Liver (tissue), 9 donors: Measurements from ENCODE around the gene TMPRSS13. TPM values are rescaled to one million over a fixed set of nuclear protein-coding genes. Genes with fewer than 3 reads are reported as not detected.
"Not testable (repeated sequence)": the region's sequence is repeated elsewhere in the genome, so short reads cannot be mapped to it uniquely, and the experiment has no call there.

ENCODE experiments used
- DNase-seq: peaks from one replicate; pipeline ENCODE4 v3.0.0-alpha.2; 2017; ENCODE audit warnings: low spot score
- H3K27ac ChIP-seq, 2 donors: one replicate each; pipeline ENCODE4 v1.7.0; 2013; ENCODE audit warnings: inconsistent platforms in 2 of 2, low read length in 2 of 2, control low read depth in 1 of 2, low read depth in 1 of 2, mild to moderate bottlenecking in 1 of 2
- H3K27me3 ChIP-seq, 4 donors: one replicate each; pipeline versions ENCODE4 v1.6.1 to v1.7.0; 2013; ENCODE audit warnings: low read length in 3 of 4, inconsistent platforms in 1 of 4, mild to moderate bottlenecking in 1 of 4, moderate library complexity in 1 of 4; ENCODE audit not compliant: control insufficient read depth in 4 of 4, insufficient read depth in 4 of 4
- H3K36me3 ChIP-seq, 4 donors: one replicate each; pipeline versions ENCODE4 v1.6.1 to v1.7.0; 2013; ENCODE audit warnings: low read length in 3 of 4, mild to moderate bottlenecking in 3 of 4, low read depth in 1 of 4, moderate library complexity in 1 of 4; ENCODE audit not compliant: control insufficient read depth in 4 of 4, insufficient read depth in 3 of 4
- H3K4me1 ChIP-seq, 4 donors: one replicate each; pipeline versions ENCODE4 v1.6.1 to v1.7.0; 2013; ENCODE audit warnings: low read length in 3 of 4, mild to moderate bottlenecking in 3 of 4, moderate library complexity in 1 of 4; ENCODE audit not compliant: control insufficient read depth in 4 of 4, insufficient read depth in 4 of 4
- H3K4me3 ChIP-seq, 3 donors: one replicate each; pipeline versions ENCODE4 v1.6.1 to v1.7.0; 2013; ENCODE audit warnings: low read length in 3 of 3, control low read depth in 1 of 3, low read depth in 1 of 3, mild to moderate bottlenecking in 1 of 3
- H3K9ac ChIP-seq, 2 donors: one replicate each; pipeline ENCODE4 v1.7.0; 2013; ENCODE audit warnings: low read length in 2 of 2, mild to moderate bottlenecking in 2 of 2, moderate library complexity in 2 of 2, control low read depth in 1 of 2, low read depth in 1 of 2
- H3K9me3 ChIP-seq, 4 donors: one replicate each; pipeline versions ENCODE4 v1.6.1 to v1.7.0; 2013; ENCODE audit warnings: low read length in 3 of 4; ENCODE audit not compliant: control insufficient read depth in 4 of 4
- ATF3 ChIP-seq: IDR thresholded peaks from 2 replicates; pipeline ENCODE4 v1.6.1; 2016; ENCODE audit warnings: antibody characterized with exemption
- CTCF ChIP-seq: fragments of 150-350 bp; IDR thresholded peaks from 2 replicates; pipeline ENCODE4 v1.5.1; 2017; ENCODE audit warnings: improper control_type of control experiment, low read depth, low read length; ENCODE audit not compliant: missing input control
- EGR1 ChIP-seq, 2 donors: IDR thresholded peaks; 2 replicates each; pipeline ENCODE4 v1.6.1; 2016 to 2018; ENCODE audit warnings: antibody characterized with exemption in 2 of 2, low read depth in 2 of 2
- FOXA1 ChIP-seq: IDR thresholded peaks from 2 replicates; pipeline ENCODE4 v1.6.1; 2016; ENCODE audit warnings: antibody characterized with exemption
- FOXA2 ChIP-seq: IDR thresholded peaks from 2 replicates; pipeline ENCODE4 v1.6.1; 2016; ENCODE audit warnings: antibody characterized with exemption
- GABPA ChIP-seq, 2 donors: IDR thresholded peaks in 1 of 2; conservative IDR thresholded peaks in 1 of 2; 2 replicates each; pipeline ENCODE4 v1.6.1; 2016; ENCODE audit warnings: antibody characterized with exemption in 2 of 2, mild to moderate bottlenecking in 1 of 2, moderate library complexity in 1 of 2
- HNF4A ChIP-seq, 2 donors: conservative IDR thresholded peaks; 2 replicates each; pipeline ENCODE4 v1.6.1; 2016; ENCODE audit warnings: antibody characterized with exemption in 2 of 2, mild to moderate bottlenecking in 2 of 2
- HNF4G ChIP-seq: IDR thresholded peaks from 2 replicates; pipeline ENCODE4 v1.6.1; 2016; ENCODE audit warnings: antibody characterized with exemption
- JUND ChIP-seq, 2 donors: IDR thresholded peaks; 2 replicates each; pipeline ENCODE4 v1.6.1; 2016; ENCODE audit warnings: antibody characterized with exemption in 2 of 2
- MAX ChIP-seq: IDR thresholded peaks from 2 replicates; pipeline ENCODE4 v1.6.1; 2016; ENCODE audit warnings: antibody characterized with exemption
- NR2F2 ChIP-seq: IDR thresholded peaks from 2 replicates; pipeline ENCODE4 v1.6.1; 2016; ENCODE audit warnings: antibody characterized with exemption
- RAD21 ChIP-seq, 2 donors: IDR thresholded peaks; 2 replicates each; pipeline ENCODE4 v1.6.1; 2016; ENCODE audit warnings: antibody characterized with exemption in 2 of 2, mild to moderate bottlenecking in 2 of 2
- REST ChIP-seq: IDR thresholded peaks from 2 replicates; pipeline ENCODE4 v1.6.1; 2016; ENCODE audit warnings: antibody characterized with exemption, mild to moderate bottlenecking
- RXRA ChIP-seq, 2 donors: IDR thresholded peaks; 2 replicates each; pipeline ENCODE4 v1.6.1; 2017 to 2018; ENCODE audit warnings: antibody characterized with exemption in 2 of 2, mild to moderate bottlenecking in 1 of 2
- SP1 ChIP-seq: IDR thresholded peaks from 2 replicates; pipeline ENCODE4 v1.6.1; 2018; ENCODE audit warnings: antibody characterized with exemption, mild to moderate bottlenecking
- TAF1 ChIP-seq: conservative IDR thresholded peaks from 2 replicates; pipeline ENCODE4 v1.6.1; 2016; ENCODE audit warnings: antibody characterized with exemption, mild to moderate bottlenecking
- YY1 ChIP-seq: IDR thresholded peaks from 2 replicates; pipeline ENCODE4 v1.6.1; 2016; ENCODE audit warnings: antibody characterized with exemption, mild to moderate bottlenecking
- ZBTB33 ChIP-seq: IDR thresholded peaks from 2 replicates; pipeline ENCODE4 v1.6.1; 2016; ENCODE audit warnings: antibody characterized with exemption
- WGBS: extraction: QIAGEN DNeasy Blood & Tissue Kit; methylation state at CpG from one replicate; pipeline ENCODE4 v1.1.7; 2013; 5-methylcytosine and 5-hydroxymethylcytosine counted together
- polyA plus RNA-seq, 2 donors: library from polyadenylated mRNA; stranded (reverse) in 1 of 2; unstranded in 1 of 2; fragments of 200-250 nt in 1 of 2; fragments of >200 nt in 1 of 2; fragmentation: Nextera tagmentation in 1 of 2; extraction: Ambion mirVana in 1 of 2; gene quantifications; one replicate each; pipeline versions ENCODE4 v1.2.1 to v1.2.3, GENCODE V29; 2013 to 2015
- total RNA-seq, 2 donors: library from RNA; depleted of rRNA; stranded (reverse); fragments of >200 nt; gene quantifications; one replicate each; pipeline ENCODE4 v1.2.3, GENCODE V29; 2014
- donor health status: healthy.
- donor health status: healthy.
- donor health status: healthy.
- donor health status: healthy.
- donor health status: healthy.

Gene TMPRSS13
- total and polyA plus RNA-seq, 4 donors = 0.11 to 0.93 (median 0.24) TPM

GRCh38 chr11:117978991-117979390 lies 49.8 kb upstream of the TMPRSS13 start:
- Histone ChIP-seq H3K4me1 (no peaks in the 10 kb centered on the region), H3K27ac (no peak overlapping the region), H3K27me3 (peaks cover 0 to 6% (median 0%) of the 10 kb centered on the region in 4 donors), H3K36me3 (no peaks in the 10 kb centered on the region), H3K4me3 (no peak overlapping the region), H3K9ac (no peak overlapping the region), H3K9me3 (peaks cover 0 to 3% (median 1%) of the 10 kb centered on the region in 4 donors)
- TF ChIP-seq YY1 (no peak), EGR1 (IDR thresholded peaks at IDR 0.05; ENCODE audit: low read depth in 2 of 2) (no peak), JUND (IDR thresholded peaks at IDR 0.05) (no peak), FOXA2 (no peak), HNF4G (no peak), ATF3 (no peak), SP1 (no peak), REST (no peak), RAD21 (IDR thresholded peaks at IDR 0.05) (no peak), GABPA (IDR thresholded peaks at IDR 0.05 in 1 of 2, conservative IDR thresholded peaks at IDR 0.05 in 1 of 2) (no peak), CTCF (no peak), RXRA (IDR thresholded peaks at IDR 0.05) (no peak), FOXA1 (no peak), MAX (no peak), ZBTB33 (no peak), TAF1 (no peak), HNF4A (conservative IDR thresholded peaks at IDR 0.05) (no peak), NR2F2 (no peak)
- DNase-seq = no peak
- 78% methylated on average over 4 of the region's 4 CpGs for WGBS

GRCh38 chr11:117978291-117978910 lies 49.2 kb upstream of the TMPRSS13 start:
- not testable (repeated sequence) for DNase-seq, H3K4me1 ChIP-seq, H3K4me3 ChIP-seq, H3K9me3 ChIP-seq, H3K27ac ChIP-seq, H3K27me3 ChIP-seq, H3K36me3 ChIP-seq, H3K9ac ChIP-seq
- 94% methylated on average over 33 of the region's 36 CpGs for WGBS

GRCh38 chr11:117977612-117978264 lies 48.5 kb upstream of the TMPRSS13 start:
- H3K4me1 ChIP-seq, H3K9ac ChIP-seq, DNase-seq, H3K4me3 ChIP-seq, H3K27ac ChIP-seq, H3K9me3 ChIP-seq, H3K36me3 ChIP-seq, H3K27me3 ChIP-seq: not testable (repeated sequence)
- 87% methylated on average over 23 of the region's 23 CpGs for WGBS
